Neural cell (in vitro differentiated cells): ENCODE results near the gene SDCCAG8.

Source experiments
- EP300 ChIP-seq: fragments of 450-650 bp; conservative IDR thresholded peaks from 2 replicates; pipeline ENCODE4 v1.6.1; 2014; ENCODE audit warnings: antibody characterized with exemption, mild to moderate bottlenecking, moderate library complexity; ENCODE audit not compliant: poor library complexity, severe bottlenecking
- EZH2 ChIP-seq: fragments of 200-600, 300-800 bp; shearing (Covaris generic), sonication (generic); IDR thresholded peaks from 2 replicates; pipeline ENCODE4 v1.6.1; 2014; ENCODE audit warnings: antibody characterized with exemption, low read length, borderline replicate concordance, mild to moderate bottlenecking; ENCODE audit not compliant: insufficient read depth, poor library complexity, severe bottlenecking
- MXI1 ChIP-seq: fragments of 450-650 bp; conservative IDR thresholded peaks from 2 replicates; pipeline ENCODE4 v1.6.1; 2014; ENCODE audit warnings: antibody characterized with exemption, mild to moderate bottlenecking; ENCODE audit not compliant: poor library complexity, severe bottlenecking
- POLR2AphosphoS5 ChIP-seq: IDR thresholded peaks from 2 replicates; pipeline ENCODE4 v1.6.1; 2012
- RAD21 ChIP-seq: fragments of 450-650 bp; conservative IDR thresholded peaks from 2 replicates; pipeline ENCODE4 v1.6.1; 2014; ENCODE audit warnings: antibody characterized with exemption, mild to moderate bottlenecking, moderate library complexity
- TAF1 ChIP-seq: IDR thresholded peaks from 2 replicates; pipeline ENCODE4 v1.6.1; 2012; ENCODE audit warnings: low read depth
- TF ChIP-seq, protein P1 (sequence below): fragments of 450-650 bp; IDR thresholded peaks from 2 replicates; pipeline ENCODE4 v1.5.1; 2014; ENCODE audit warnings: antibody characterized with exemption, mild to moderate bottlenecking, moderate library complexity; ENCODE audit not compliant: poor library complexity, severe bottlenecking

DNA sequence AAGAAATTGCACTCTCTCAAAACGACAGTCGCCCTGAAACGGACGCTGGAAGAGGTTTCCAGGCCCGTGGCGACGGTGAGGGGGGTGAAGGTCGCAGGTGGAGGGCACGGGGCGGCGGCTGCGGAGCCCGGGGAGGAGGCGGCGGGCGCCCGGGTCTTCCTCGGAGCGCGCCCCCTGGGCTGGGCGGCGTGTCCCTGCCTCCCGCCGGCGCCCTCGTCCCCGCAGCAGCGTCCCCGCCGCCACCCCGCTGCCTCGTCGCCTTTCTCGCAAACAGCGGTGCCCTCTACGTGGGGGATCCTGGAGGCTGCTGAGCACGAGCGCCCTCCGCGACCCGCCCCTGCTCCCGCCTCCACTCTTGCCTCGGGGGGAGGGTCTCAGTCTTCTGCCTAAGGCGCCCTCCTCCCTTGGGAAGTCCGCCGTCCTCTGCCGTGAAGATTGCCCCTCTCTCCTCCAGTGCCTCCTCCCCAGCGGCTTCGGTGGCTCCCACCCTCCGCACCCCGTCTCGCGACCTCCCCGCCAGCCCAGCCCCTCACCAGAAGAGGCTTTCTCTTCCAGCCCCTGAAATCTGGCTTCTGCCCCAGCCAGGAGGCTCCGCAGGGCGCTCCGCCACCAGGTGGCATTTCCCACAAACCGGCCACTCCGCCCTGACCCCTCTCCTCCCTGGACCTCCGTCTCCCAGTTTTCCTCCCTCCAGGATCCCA is 227.4 kb downstream of the SDCCAG8 start:
- TF ChIP-seq, protein P1, sequence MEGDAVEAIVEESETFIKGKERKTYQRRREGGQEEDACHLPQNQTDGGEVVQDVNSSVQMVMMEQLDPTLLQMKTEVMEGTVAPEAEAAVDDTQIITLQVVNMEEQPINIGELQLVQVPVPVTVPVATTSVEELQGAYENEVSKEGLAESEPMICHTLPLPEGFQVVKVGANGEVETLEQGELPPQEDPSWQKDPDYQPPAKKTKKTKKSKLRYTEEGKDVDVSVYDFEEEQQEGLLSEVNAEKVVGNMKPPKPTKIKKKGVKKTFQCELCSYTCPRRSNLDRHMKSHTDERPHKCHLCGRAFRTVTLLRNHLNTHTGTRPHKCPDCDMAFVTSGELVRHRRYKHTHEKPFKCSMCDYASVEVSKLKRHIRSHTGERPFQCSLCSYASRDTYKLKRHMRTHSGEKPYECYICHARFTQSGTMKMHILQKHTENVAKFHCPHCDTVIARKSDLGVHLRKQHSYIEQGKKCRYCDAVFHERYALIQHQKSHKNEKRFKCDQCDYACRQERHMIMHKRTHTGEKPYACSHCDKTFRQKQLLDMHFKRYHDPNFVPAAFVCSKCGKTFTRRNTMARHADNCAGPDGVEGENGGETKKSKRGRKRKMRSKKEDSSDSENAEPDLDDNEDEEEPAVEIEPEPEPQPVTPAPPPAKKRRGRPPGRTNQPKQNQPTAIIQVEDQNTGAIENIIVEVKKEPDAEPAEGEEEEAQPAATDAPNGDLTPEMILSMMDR: no peak
- TF ChIP-seq EZH2: no peak
- TF ChIP-seq MXI1: no peak
- no peak for TF ChIP-seq TAF1
- TF ChIP-seq RAD21: no peak
- no peak for TF ChIP-seq POLR2AphosphoS5
- TF ChIP-seq EP300: no peak
